CD4-positive, alpha-beta T cell (primary cell): ENCODE data around the gene RADIL. TPM values are rescaled to one million over a fixed set of nuclear protein-coding genes. Genes with fewer than 3 reads are reported as not detected.
"Not testable (repeated sequence)": the region's sequence is repeated elsewhere in the genome, so short reads cannot be mapped to it uniquely, and the experiment has no call there.

Experiments used
- ATAC-seq: fragments of 200-7000 bp; cut with Tn5 transposase; one replicate; pipeline ENCODE4 v1.10.0; 2022; ENCODE audit warnings: mild to moderate bottlenecking; ENCODE audit not compliant: poor library complexity
- CTCF ChIA-PET: fragments of 350-600 bp; sonication (Branson Sonifier 250); formaldehyde crosslinking; loops from one replicate; lab custom pipeline; 2021; ENCODE audit warnings: antibody characterized with exemption, inconsistent platforms; lab: Charles Lee
- POLR2A ChIA-PET: fragments of 350-600 bp; sonication (Branson Sonifier 250); formaldehyde crosslinking; loops from one replicate; lab custom pipeline; 2021; ENCODE audit warnings: antibody characterized with exemption, inconsistent platforms; lab: Charles Lee
- DNase-seq, 14 experiments: peaks; one replicate each; pipeline ENCODE4 v3.0.0-alpha.2; 2013 to 2020; ENCODE audit warnings: mixed read lengths in 2 of 14
- H3K27ac ChIP-seq, 2 donors: one replicate each; pipeline versions ENCODE4 v1.5.1 to v1.7.0; 2013; ENCODE audit warnings: low read length in 2 of 2, low read depth in 1 of 2, mild to moderate bottlenecking in 1 of 2
- H3K27me3 ChIP-seq, 2 experiments: 1 replicate in 1 of 2; 2 replicates in 1 of 2; pipeline versions ENCODE4 v1.6.1 to v1.7.0; 2013; ENCODE audit warnings: low read length in 2 of 2, control low read depth in 1 of 2, mild to moderate bottlenecking in 1 of 2, moderate library complexity in 1 of 2; ENCODE audit not compliant: insufficient read depth in 2 of 2, control insufficient read depth in 1 of 2
- H3K36me3 ChIP-seq: one replicate; pipeline ENCODE4 v1.6.1; 2013; ENCODE audit warnings: low read length, control low read depth; ENCODE audit not compliant: insufficient read depth
- H3K4me1 ChIP-seq: one replicate; pipeline ENCODE4 v1.6.1; 2013; ENCODE audit warnings: low read length, control low read depth; ENCODE audit not compliant: insufficient read depth
- H3K4me3 ChIP-seq: one replicate; pipeline ENCODE4 v1.5.1; 2013; ENCODE audit warnings: mild to moderate bottlenecking, low read length, moderate library complexity
- H3K9me3 ChIP-seq, 2 experiments: 1 replicate in 1 of 2; 2 replicates in 1 of 2; pipeline versions ENCODE4 v1.6.1 to v1.7.0; 2013; ENCODE audit warnings: low read length in 2 of 2, mild to moderate bottlenecking in 2 of 2, control low read depth in 1 of 2, moderate library complexity in 1 of 2; ENCODE audit not compliant: control insufficient read depth in 1 of 2, insufficient read depth in 1 of 2
- H3K27ac Mint-ChIP-seq: one replicate; pipeline ENCODE4 v1.8.0; 2020; ENCODE audit warnings: mixed read lengths
- H3K27me3 Mint-ChIP-seq: one replicate; pipeline ENCODE4 v1.8.0; 2021; ENCODE audit warnings: mixed read lengths
- H3K36me3 Mint-ChIP-seq: one replicate; pipeline ENCODE4 v1.8.0; 2021; ENCODE audit warnings: low read depth, mixed read lengths
- H3K4me1 Mint-ChIP-seq: one replicate; pipeline ENCODE4 v1.8.0; 2021; ENCODE audit warnings: low read depth, mixed read lengths
- H3K4me3 Mint-ChIP-seq: one replicate; pipeline ENCODE4 v1.8.0; 2020; ENCODE audit warnings: mild to moderate bottlenecking, mixed read lengths
- H3K9me3 Mint-ChIP-seq: one replicate; pipeline ENCODE4 v1.8.0; 2020; ENCODE audit warnings: mixed read lengths
- intact Hi-C, 2 experiments: fragments of 100-400 bp; cut with DNase I in 1 of 2; cut with micrococcal nuclease in 1 of 2; formaldehyde crosslinking; loops; one replicate each; pipeline versions ENCODE4 v1.15.1 to v1.9.0; 2023 to 2025; cut with DNase I, micrococcal nuclease
- total RNA-seq, 174 experiments: library from RNA in 2 of 174; stranded (reverse) in 2 of 174; gene quantifications; one replicate each; pipeline ENCODE4 v1.2.3 and lab custom pipeline; 2021 to 2026
- TF ChIP-seq, protein P1 (sequence below): fragments of 200-600 bp; IDR thresholded peaks from one replicate; pipeline ENCODE4 v1.8.0; 2022; ENCODE audit warnings: antibody characterized with exemption, mild to moderate bottlenecking

The RADIL gene
- total RNA-seq, 2 experiments from 2014 or later, result not detected

DNA sequence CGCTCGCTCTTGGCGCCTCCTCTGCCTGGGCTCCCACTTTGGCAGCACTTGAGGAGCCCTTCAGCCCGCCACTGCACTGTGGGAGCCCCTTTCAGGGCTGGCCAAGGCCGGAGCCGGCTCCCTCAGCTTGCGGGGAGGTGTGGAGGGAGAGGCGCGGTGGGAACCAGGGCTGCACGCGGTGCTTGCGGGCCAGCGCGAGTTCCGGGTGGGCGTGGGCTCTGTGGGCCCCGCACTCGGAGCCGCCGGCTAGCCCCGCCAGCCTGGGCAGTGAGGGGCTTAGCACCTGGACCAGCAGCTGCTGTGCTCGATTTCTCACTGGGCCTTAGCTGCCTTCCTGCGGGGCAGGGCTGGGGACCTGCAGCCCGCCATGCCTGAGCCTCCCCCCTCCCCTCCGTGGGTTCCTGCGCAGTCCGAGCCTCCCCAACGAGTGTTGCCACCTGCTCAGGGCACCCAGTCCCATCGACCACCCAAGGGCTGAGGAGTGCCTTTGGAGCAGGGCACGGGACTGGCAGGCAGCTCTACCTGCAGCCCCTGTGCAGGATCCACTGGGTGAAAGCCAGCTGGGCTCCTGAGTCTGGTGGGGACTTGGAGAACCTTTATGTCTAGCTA, 90.0 kb downstream of the RADIL start:
- H3K4me3 ChIP-seq, H3K27ac ChIP-seq, ATAC-seq, H3K27ac Mint-ChIP-seq, H3K27me3 Mint-ChIP-seq, H3K9me3 Mint-ChIP-seq, intact Hi-C loops, H3K9me3 ChIP-seq, DNase-seq, H3K4me1 Mint-ChIP-seq, H3K27me3 ChIP-seq: not testable (repeated sequence)
- POLR2A ChIA-PET, result interaction anchor here (1.9 to 4.4 kb wide), 2 partner anchors 18 to 152 kb away, joined by 7 to 63 read pairs; partner anchors contain the start of gene AP5Z1
- Histone ChIP-seq H3K36me3 (peaks cover 30% of the 10 kb centered on the region), H3K4me1 (peaks cover 21% of the 10 kb centered on the region)
- peak overlapping the region; percentile 56 for H3K4me3 Mint-ChIP-seq
- peaks cover 21% of the 10 kb centered on the region for H3K36me3 Mint-ChIP-seq
- CTCF ChIA-PET, result interaction anchor here (1.7 to 2.0 kb wide), 2 partner anchors 14 to 18 kb away, joined by 5 to 23 read pairs; partner anchors contain the start of gene AP5Z1

DNA sequence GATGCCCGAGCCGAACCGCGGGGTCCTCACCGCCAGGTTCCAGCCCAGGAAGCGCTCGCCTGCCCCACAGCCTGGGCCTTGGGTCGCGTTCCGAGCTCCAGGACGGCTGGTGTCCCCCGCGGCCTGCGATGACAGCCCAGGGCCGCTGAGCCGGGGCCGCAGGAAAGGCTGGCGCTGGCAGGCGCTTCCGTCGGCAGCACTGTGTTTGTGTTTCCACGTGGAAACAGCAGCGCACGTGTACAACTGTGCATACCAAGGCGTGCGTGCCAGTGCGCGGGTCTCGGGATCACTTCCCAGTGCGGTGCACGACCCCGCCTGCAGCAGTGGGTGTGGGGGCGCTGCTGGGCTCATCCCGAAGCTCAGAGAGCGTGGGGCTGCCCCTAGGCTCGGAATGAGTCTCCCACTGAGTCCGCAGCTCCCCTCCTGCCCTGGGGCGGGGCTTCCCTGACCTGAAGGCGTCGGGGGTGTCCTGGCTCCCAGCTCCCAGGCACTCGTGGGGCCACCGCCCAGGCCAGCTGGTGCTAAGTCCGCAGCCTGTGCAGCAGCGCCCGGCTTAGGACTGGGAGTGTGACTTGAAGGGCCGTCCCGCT, 90.9 kb downstream of the RADIL start:
- H3K27ac ChIP-seq, result no peak overlapping the region
- H3K27me3 ChIP-seq, result no peaks in the 10 kb centered on the region
- H3K36me3 Mint-ChIP-seq, result peaks cover 26% of the 10 kb centered on the region
- H3K9me3 ChIP-seq, result no peaks in the 10 kb centered on the region
- no peak overlapping the region for H3K4me3 Mint-ChIP-seq
- no peaks in the 10 kb centered on the region for H3K27me3 Mint-ChIP-seq
- TF ChIP-seq, protein P1, sequence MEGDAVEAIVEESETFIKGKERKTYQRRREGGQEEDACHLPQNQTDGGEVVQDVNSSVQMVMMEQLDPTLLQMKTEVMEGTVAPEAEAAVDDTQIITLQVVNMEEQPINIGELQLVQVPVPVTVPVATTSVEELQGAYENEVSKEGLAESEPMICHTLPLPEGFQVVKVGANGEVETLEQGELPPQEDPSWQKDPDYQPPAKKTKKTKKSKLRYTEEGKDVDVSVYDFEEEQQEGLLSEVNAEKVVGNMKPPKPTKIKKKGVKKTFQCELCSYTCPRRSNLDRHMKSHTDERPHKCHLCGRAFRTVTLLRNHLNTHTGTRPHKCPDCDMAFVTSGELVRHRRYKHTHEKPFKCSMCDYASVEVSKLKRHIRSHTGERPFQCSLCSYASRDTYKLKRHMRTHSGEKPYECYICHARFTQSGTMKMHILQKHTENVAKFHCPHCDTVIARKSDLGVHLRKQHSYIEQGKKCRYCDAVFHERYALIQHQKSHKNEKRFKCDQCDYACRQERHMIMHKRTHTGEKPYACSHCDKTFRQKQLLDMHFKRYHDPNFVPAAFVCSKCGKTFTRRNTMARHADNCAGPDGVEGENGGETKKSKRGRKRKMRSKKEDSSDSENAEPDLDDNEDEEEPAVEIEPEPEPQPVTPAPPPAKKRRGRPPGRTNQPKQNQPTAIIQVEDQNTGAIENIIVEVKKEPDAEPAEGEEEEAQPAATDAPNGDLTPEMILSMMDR, result no peak
- peaks cover 37% of the 10 kb centered on the region for H3K36me3 ChIP-seq
- ChIA-PET POLR2A (interaction anchor here (0.6 to 4.4 kb wide), 4 partner anchors 17 to 398 kb away, joined by 3 to 63 read pairs (median 5); partner anchors contain the start of genes AP5Z1 and WIPI2), CTCF (interaction anchor here (0.5 to 2.0 kb wide), 7 partner anchors 13 to 277 kb away, joined by 3 to 23 read pairs (median 5); partner anchors contain the start of genes AP5Z1 and RADIL)
- peaks cover 17% of the 10 kb centered on the region for H3K4me1 ChIP-seq
- DNase-seq (peak in 3 of 14 experiments; percentile 19 to 58 (median 39)), ATAC-seq (peak; percentile 53)
- H3K4me3 ChIP-seq, result peak overlapping the region; percentile 52
- intact Hi-C loops, result no loop called here
- H3K27ac Mint-ChIP-seq, result no peak overlapping the region
- no peaks in the 10 kb centered on the region for H3K4me1 Mint-ChIP-seq
- no peaks in the 10 kb centered on the region for H3K9me3 Mint-ChIP-seq

DNA sequence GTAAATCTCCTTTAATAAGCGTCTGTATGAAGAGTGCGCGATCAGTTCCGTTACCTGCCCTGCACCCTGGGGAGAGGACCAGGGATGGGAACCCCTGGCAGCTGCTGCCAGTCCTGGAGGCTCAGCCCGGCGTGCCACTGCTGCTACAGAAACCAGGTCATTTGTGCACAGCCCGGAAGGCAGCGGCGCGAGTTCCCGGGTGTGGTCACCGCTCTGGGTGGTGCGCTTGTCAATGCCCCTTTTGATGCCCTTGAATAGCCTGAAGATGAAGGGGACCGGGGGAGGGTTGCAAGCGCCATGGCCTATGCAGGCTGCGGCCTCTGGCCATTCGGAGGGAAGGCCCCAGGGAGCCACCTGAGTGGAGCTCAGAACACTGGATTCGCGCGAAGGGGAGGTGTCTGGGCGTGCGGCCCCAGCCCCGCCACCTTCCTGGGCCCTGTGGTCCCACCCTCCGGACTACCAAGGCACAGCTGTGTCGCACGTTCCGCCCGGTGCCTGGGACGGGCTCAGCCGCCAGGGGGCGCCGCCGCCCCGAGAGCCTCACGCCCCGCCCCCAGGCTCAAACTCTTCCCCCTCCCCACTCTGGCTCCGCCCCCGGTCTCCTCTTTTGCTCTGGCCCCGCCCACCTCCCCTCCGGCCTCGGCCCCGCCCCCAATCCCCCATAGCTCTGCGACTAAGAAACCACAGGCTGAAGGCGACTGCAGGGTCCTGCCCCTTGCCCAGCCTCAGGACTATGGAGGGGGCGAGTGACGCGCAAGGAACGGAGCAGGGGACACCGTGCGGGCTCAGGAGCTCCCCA, 91.6 kb downstream of the RADIL start:
- Mint-ChIP-seq H3K27ac (no peak overlapping the region), H3K4me1 (no peaks in the 10 kb centered on the region), H3K27me3 (no peaks in the 10 kb centered on the region), H3K9me3 (no peaks in the 10 kb centered on the region), H3K4me3 (peak overlapping the region; percentile 11), H3K36me3 (peaks cover 27% of the 10 kb centered on the region)
- Histone ChIP-seq H3K27ac (no peak overlapping the region), H3K4me3 (peak overlapping the region; percentile 52), H3K36me3 (peaks cover 44% of the 10 kb centered on the region), H3K4me1 (peaks cover 17% of the 10 kb centered on the region), H3K27me3 (no peaks in the 10 kb centered on the region), H3K9me3 (no peaks in the 10 kb centered on the region)
- intact Hi-C loops, result loop anchor here in 1 of 2 experiments (2.0 kb wide), 1 partner anchor 15 kb away; no protein-coding TSS in a partner anchor
- ATAC-seq (peak; percentile 90), DNase-seq (peak; percentile 72 to 90 (median 80))
- TF ChIP-seq, protein P1, result peak; percentile 86
- CTCF ChIA-PET, result interaction anchor here (0.5 to 2.0 kb wide), 7 partner anchors 13 to 277 kb away, joined by 3 to 23 read pairs (median 5); partner anchors contain the start of genes AP5Z1 and RADIL
- POLR2A ChIA-PET, result interaction anchor here (0.7 to 4.4 kb wide), 4 partner anchors 9 to 398 kb away, joined by 3 to 63 read pairs (median 5); partner anchors contain the start of genes AP5Z1 and WIPI2
